BJ (cell line): ENCODE measurements around the gene MEN1. TPM values are rescaled to one million over a fixed set of nuclear protein-coding genes. Genes with fewer than 3 reads are reported as not detected.

Experiments used
- CTCF ChIA-PET: fragments of 350-600 bp; formaldehyde crosslinking; extraction: SDS; loops from one replicate; lab custom pipeline; 2021; ENCODE audit warnings: antibody characterized with exemption, inconsistent platforms; lab: Yijun Ruan, JAX
- POLR2A ChIA-PET: fragments of 300-600 bp; sonication (Branson Sonifier 250); formaldehyde crosslinking; extraction: SDS; loops from one replicate; lab custom pipeline; 2021; ENCODE audit warnings: antibody characterized with exemption; lab: Charles Lee
- DNase-seq: peaks from one replicate; pipeline ENCODE4 v3.0.0-alpha.2; 2011; ENCODE audit warnings: low read depth
- H3K27me3 ChIP-seq: 2 replicates; pipeline ENCODE4 v1.6.0; 2011; ENCODE audit warnings: low read length; ENCODE audit not compliant: control insufficient read depth, insufficient read depth
- H3K36me3 ChIP-seq: 2 replicates; pipeline ENCODE4 v1.5.1; 2011; ENCODE audit warnings: low read length; ENCODE audit not compliant: control insufficient read depth, insufficient read depth
- H3K4me3 ChIP-seq: 2 replicates; pipeline ENCODE4 v1.5.1; 2011; ENCODE audit warnings: low read depth, mild to moderate bottlenecking, control low read depth, low read length
- CTCF ChIP-seq: IDR thresholded peaks from 2 replicates; pipeline ENCODE4 v1.5.1; 2011; ENCODE audit warnings: low read depth, mild to moderate bottlenecking, control low read depth, inconsistent platforms, low read length, moderate library complexity; ENCODE audit not compliant: insufficient read depth
- polyA plus RNA-seq: library from polyadenylated mRNA; depleted of rRNA; stranded (reverse); fragments of >200 nt; gene quantifications from 2 replicates; pipeline ENCODE4 v1.2.3, GENCODE V29; 2011

The MEN1 gene
- polyA plus RNA-seq, 1 experiment: 27.8 TPM

DNA sequence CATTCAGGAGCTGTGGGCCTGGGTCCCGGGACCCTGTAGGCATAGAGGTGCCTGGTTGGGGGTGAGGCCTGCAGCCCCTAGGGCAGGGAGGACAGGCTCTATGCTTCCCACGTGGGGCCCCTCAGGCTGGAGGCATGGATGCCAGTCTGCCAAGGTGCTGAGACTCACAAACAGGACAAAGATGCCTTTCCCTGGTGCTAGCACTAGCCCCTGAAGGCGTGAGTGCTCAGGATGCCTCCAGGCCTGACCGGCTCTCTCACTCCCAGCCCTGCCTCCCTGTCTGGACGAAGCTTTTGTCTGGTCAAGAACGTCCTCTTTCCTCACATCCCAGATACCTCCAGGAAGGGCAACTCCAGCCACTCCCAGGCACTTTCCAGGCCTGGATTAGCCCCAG is 32.0 kb upstream of the MEN1 start:
- TF ChIP-seq CTCF: no peak
- Histone ChIP-seq H3K27me3 (no peaks in the 10 kb centered on the region), H3K36me3 (no peaks in the 10 kb centered on the region), H3K4me3 (no peak overlapping the region)
- POLR2A ChIA-PET: no interaction called here
- CTCF ChIA-PET: interaction anchor here (1.2 to 29.2 kb wide), 4 partner anchors 11 to 276 kb away, joined by 3 to 797 read pairs (median 4); partner anchors contain the start of gene EHD1
- DNase-seq: no peak

- Histone ChIP-seq H3K36me3 (no peaks in the 10 kb centered on the region), H3K27me3 (no peaks in the 10 kb centered on the region), H3K4me3 (no peak overlapping the region)
- CTCF ChIA-PET: interaction anchor here (1.2 to 29.2 kb wide), 3 partner anchors 45 to 277 kb away, joined by 3 to 797 read pairs (median 6); partner anchors contain the start of gene EHD1
- POLR2A ChIA-PET: no interaction called here
- no peak for DNase-seq
- TF ChIP-seq CTCF: no peak
These were observed 31.4 kb upstream of the MEN1 start for GRCh38 chr11:64841592-64842365.

GRCh38 chr11:64839887-64840782 is 29.8 kb upstream of the MEN1 start:
- no peak for TF ChIP-seq CTCF
- no peak overlapping the region for H3K4me3 ChIP-seq
- no peak for DNase-seq
- no peaks in the 10 kb centered on the region for H3K36me3 ChIP-seq
- CTCF ChIA-PET: interaction anchor here (2.5 kb wide), 1 partner anchor 55 kb away, joined by 14 read pairs; no protein-coding TSS in a partner anchor
- POLR2A ChIA-PET: no interaction called here
- H3K27me3 ChIP-seq: no peaks in the 10 kb centered on the region

DNA sequence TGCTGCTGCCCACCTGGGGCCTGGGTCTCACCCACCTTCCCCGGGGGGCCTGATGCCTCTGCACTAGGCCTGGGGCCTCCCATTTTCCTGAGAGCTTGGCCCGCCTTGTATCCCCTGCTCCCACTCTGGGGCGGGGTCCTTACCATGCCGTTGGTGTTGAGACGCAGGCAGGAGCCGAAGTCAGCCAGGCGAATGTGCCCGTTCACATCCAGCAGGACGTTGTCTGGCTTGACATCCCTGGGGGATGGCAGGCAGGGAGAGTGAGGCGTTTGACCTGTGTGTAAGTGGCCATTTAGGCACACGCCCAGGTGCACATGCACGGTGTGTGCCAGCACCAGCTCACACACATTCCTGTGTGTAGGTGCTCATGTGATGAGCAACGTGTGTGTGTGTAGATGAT is 29.0 kb upstream of the MEN1 start:
- POLR2A ChIA-PET: no interaction called here
- CTCF ChIA-PET: interaction anchor here (2.5 kb wide), 1 partner anchor 55 kb away, joined by 14 read pairs; no protein-coding TSS in a partner anchor
- Histone ChIP-seq H3K36me3 (no peaks in the 10 kb centered on the region), H3K27me3 (no peaks in the 10 kb centered on the region), H3K4me3 (no peak overlapping the region)
- no peak for DNase-seq
- no peak for TF ChIP-seq CTCF
